ENCODE measurements around the gene CCDC180. TPM values are rescaled to one million over a fixed set of nuclear protein-coding genes. Genes with fewer than 3 reads are reported as not detected.

Gene CCDC180
- total RNA-seq, 1 donor: 3.0 TPM

DNA sequence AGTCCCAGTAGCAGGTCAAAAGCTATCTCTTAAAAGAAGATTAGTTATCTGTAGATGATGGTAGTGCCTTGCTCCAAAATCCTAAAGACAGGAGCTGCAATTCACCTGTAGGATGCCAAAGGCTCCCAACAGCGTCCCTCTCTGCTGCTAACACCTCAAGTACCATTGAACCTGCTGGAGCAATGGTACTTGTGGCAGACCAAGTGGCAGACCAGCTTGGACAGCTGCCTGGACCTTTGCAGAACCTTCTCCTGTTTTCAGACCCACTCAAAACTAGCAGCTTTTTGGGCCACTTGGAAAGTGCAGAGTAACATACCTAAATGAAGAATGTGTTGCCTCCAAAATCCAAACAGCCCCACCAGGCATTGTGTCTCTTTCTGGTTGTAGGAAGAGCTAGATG lies 6.9 kb upstream of the CCDC180 start:
- DNase-seq (ENCODE audit: low read depth): no peak
- H3K4me3 ChIP-seq (ENCODE audit: low read depth, low read length): no peak overlapping the region
- TF ChIP-seq CTCF (IDR thresholded peaks at IDR 0.05; ENCODE audit: insufficient read depth, low read depth, low read length): no peak

DNA sequence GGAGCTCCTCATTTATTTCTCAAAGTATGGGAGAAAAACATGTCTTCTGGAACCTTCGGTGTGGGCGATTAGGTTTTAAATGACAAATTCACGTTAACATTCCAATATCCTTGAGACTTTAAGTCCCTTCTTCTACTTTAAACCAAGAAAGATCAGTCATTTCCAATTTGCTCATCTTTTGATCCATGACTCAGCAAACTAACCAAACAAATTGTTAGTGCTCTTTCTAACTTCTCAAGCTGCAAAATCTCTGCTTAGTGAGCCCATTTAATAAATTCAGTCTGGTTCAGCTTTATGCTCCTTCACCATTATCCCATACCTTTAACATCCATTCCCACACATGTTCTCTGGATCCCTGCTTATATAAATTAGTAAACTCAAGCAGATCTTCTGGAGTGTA lies 5.5 kb upstream of the CCDC180 start:
- no peak for DNase-seq (ENCODE audit: low read depth)
- TF ChIP-seq CTCF (IDR thresholded peaks at IDR 0.05; ENCODE audit: insufficient read depth, low read depth, low read length): no peak

DNA sequence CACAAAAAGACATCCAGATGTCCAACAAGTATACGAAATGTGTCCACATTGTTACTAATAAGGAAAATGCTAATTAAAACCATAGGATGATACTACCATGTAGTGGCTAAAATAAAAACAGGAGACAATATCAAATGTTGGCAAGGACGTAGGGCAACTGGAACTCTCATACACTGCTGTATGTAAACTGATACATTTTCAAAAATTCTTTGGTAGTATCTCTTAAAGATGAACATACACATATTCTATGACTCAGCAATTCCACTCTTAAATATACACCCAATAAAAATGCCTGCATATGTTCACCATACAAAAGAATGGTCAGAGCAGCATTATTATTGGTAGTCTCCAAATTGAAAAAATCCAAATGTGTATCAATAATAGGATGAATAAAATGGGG lies 2.9 kb upstream of the CCDC180 start:
- no peak overlapping the region for H3K4me3 ChIP-seq (ENCODE audit: low read depth, low read length)
- no peak for TF ChIP-seq CTCF (IDR thresholded peaks at IDR 0.05; ENCODE audit: insufficient read depth, low read depth, low read length)

More for the DNA sequence above, 5.5 kb upstream of the CCDC180 start:
- no peak overlapping the region for H3K4me3 ChIP-seq (ENCODE audit: low read depth, low read length)

DNA sequence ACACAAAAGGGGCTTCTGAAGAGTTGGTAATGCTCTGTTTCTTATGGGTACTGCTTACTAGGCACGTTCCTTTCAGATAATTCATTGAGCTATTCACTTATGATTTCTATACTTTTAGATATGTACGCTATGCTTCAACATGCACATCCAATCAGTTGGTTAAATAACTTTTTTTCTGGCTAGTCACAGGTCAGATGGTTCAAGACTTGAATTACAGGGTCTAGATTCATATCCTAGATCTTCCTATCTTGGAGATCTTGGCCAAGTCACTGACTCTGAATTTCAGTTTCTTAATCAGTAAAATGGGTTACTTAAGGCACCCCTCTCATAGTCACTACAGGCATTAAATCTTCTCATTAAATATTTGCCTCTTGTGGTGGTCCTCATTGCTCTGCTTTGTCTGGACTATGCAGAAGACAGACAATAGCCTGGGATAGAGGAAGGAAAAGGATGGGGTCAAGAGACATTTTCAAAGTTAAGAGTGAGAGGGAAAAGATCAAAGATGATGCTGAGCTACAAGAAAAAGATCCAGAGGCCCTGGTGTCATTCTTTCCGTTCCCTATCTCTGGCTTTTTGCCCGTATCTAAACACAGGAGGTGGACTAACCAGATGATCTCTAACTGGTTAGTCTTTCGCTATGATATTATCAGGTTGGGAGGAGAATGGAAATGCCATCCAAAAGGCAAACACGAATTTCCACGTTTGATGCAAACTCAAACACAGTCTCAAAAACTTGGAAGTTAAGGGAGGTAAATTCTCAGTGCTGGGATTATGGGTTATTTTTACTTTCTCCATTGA lies 1.8 kb upstream of the CCDC180 start:
- no peak for TF ChIP-seq CTCF (IDR thresholded peaks at IDR 0.05; ENCODE audit: insufficient read depth, low read depth, low read length)
- H3K4me3 ChIP-seq (ENCODE audit: low read depth, low read length): no peak overlapping the region
- DNase-seq (ENCODE audit: low read depth): no peak

More for the DNA sequence above, 2.9 kb upstream of the CCDC180 start:
- no peak for DNase-seq (ENCODE audit: low read depth)

- peak overlapping the region; percentile 20 for H3K4me3 ChIP-seq (ENCODE audit: low read depth, low read length)
- no peak for TF ChIP-seq CTCF (IDR thresholded peaks at IDR 0.05; ENCODE audit: insufficient read depth, low read depth, low read length)
- DNase-seq (ENCODE audit: low read depth): peak; percentile 57
Measured at GRCh38 chr9:97307091-97307490, 368 bp upstream of the CCDC180 start.

GRCh38 chr9:97309260-97309659 lies 1.8 kb downstream of the CCDC180 start:
- no peak overlapping the region for H3K4me3 ChIP-seq (ENCODE audit: low read depth, low read length)
- DNase-seq (ENCODE audit: low read depth): no peak
- TF ChIP-seq CTCF (IDR thresholded peaks at IDR 0.05; ENCODE audit: insufficient read depth, low read depth, low read length): no peak

DNA sequence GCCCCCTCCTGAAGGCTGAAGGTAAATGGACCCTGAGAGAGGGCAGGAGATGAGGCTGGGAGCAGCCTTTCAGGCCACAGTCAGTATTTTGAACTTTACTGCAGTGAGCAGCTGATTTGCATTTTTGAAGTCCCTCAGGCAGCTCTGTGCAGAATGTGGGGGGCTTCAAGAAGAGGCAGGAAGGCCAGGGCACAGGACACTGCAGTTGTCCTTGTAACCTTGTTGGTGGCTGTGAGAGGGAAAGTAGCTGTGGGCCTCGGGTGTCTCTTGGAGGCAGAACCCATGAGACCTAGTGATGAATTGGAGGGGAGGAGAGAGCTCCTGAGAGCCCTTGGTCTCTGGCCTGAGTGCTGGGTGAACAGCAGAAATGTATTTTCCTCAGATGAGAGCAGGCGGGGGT lies 2.6 kb downstream of the CCDC180 start:
- H3K4me3 ChIP-seq (ENCODE audit: low read depth, low read length): no peak overlapping the region
- TF ChIP-seq CTCF (IDR thresholded peaks at IDR 0.05; ENCODE audit: insufficient read depth, low read depth, low read length): no peak
- no peak for DNase-seq (ENCODE audit: low read depth)

Data from fibroblast of villous mesenchyme (primary cell).